GM12878 (cell line): ENCODE data around the gene OVOL1. TPM values are rescaled to one million over a fixed set of nuclear protein-coding genes. Genes with fewer than 3 reads are reported as not detected.

ENCODE experiments used
- CEBPZ ChIP-seq: fragments of 150-350 bp; IDR thresholded peaks from 2 replicates; pipeline ENCODE4 v1.6.1; 2016; ENCODE audit warnings: low read depth, low read length
- CHD2 ChIP-seq: IDR thresholded peaks from 2 replicates; pipeline ENCODE4 v1.6.1; 2011; ENCODE audit warnings: low read depth, low read length, improper control_type of control experiment, borderline replicate concordance
- E2F8 ChIP-seq: fragments of 450-650 bp; IDR thresholded peaks from 2 replicates; pipeline ENCODE4 v1.6.1; 2018; ENCODE audit warnings: mild to moderate bottlenecking, low read depth, moderate library complexity; ENCODE audit not compliant: partially characterized antibody
- ETV6 ChIP-seq, 2 experiments: fragments of 450-650 bp in 1 of 2; IDR thresholded peaks in 1 of 2; conservative IDR thresholded peaks in 1 of 2; 2 replicates each; pipeline ENCODE4 v1.6.1; 2014; ENCODE audit warnings: antibody characterized with exemption in 1 of 2, borderline replicate concordance in 1 of 2, low read depth in 1 of 2, mild to moderate bottlenecking in 1 of 2, moderate library complexity in 1 of 2
- FOS ChIP-seq: IDR thresholded peaks from 3 replicates; pipeline ENCODE4 v1.6.1; 2011; ENCODE audit warnings: borderline replicate concordance; ENCODE audit not compliant: insufficient read length; ENCODE audit errors: extremely low read depth
- GATAD2B ChIP-seq: fragments of 450-650 bp; conservative IDR thresholded peaks from 2 replicates; pipeline ENCODE4 v1.6.1; 2017; ENCODE audit warnings: low read depth, mild to moderate bottlenecking, moderate library complexity
- MLLT1 ChIP-seq: fragments of 450-650 bp; IDR thresholded peaks from 2 replicates; pipeline ENCODE4 v1.6.1; 2016; ENCODE audit warnings: mild to moderate bottlenecking
- MTA3 ChIP-seq: IDR thresholded peaks from 2 replicates; pipeline ENCODE4 v1.6.1; 2012; ENCODE audit warnings: low read length, inconsistent platforms, borderline replicate concordance
- NBN ChIP-seq: fragments of 450-650 bp; IDR thresholded peaks from 2 replicates; pipeline ENCODE4 v1.6.1; 2016
- NR2F1 ChIP-seq: fragments of 450-650 bp; conservative IDR thresholded peaks from 2 replicates; pipeline ENCODE4 v1.6.1; 2017; ENCODE audit warnings: mild to moderate bottlenecking
- RELA ChIP-seq: fragments of 450-650 bp; IDR thresholded peaks from 2 replicates; pipeline ENCODE4 v1.8.0; 2014; ENCODE audit warnings: borderline replicate concordance; ENCODE audit not compliant: partially characterized antibody
- RELB ChIP-seq: fragments of 450-650 bp; IDR thresholded peaks from 2 replicates; pipeline ENCODE4 v1.6.1; 2017; ENCODE audit warnings: low read depth, mild to moderate bottlenecking, moderate library complexity
- RUNX3 ChIP-seq: IDR thresholded peaks from 2 replicates; pipeline ENCODE4 v1.6.1; 2012; ENCODE audit warnings: low read length, inconsistent platforms
- SMAD5 ChIP-seq: IDR thresholded peaks from 2 replicates; pipeline ENCODE4 v1.6.1; 2016; ENCODE audit warnings: antibody characterized with exemption, low read depth
- SREBF1 ChIP-seq: IDR thresholded peaks from 2 replicates; pipeline ENCODE4 v1.6.1; 2012; ENCODE audit warnings: mild to moderate bottlenecking, low read length
- SRF ChIP-seq, 2 experiments: IDR thresholded peaks; 2 replicates each; pipeline ENCODE4 v1.6.1; 2011; ENCODE audit warnings: low read depth in 2 of 2, low read length in 2 of 2, mild to moderate bottlenecking in 1 of 2, moderate library complexity in 1 of 2
- STAT1 ChIP-seq: fragments of 450-650 bp; conservative IDR thresholded peaks from 2 replicates; pipeline ENCODE4 v1.6.1; 2014; ENCODE audit warnings: antibody characterized with exemption, mild to moderate bottlenecking
- TARDBP ChIP-seq: IDR thresholded peaks from 2 replicates; pipeline ENCODE4 v1.6.1; 2016; ENCODE audit warnings: borderline replicate concordance
- TCF12 ChIP-seq: IDR thresholded peaks from 2 replicates; pipeline ENCODE4 v1.6.1; 2011; ENCODE audit warnings: low read depth, mild to moderate bottlenecking, low read length
- YY1 ChIP-seq: IDR thresholded peaks from 2 replicates; pipeline ENCODE4 v1.6.1; 2011; ENCODE audit warnings: low read depth, mild to moderate bottlenecking, low read length
- ZNF274 ChIP-seq: IDR thresholded peaks from one replicate; pipeline ENCODE4 v1.8.0; 2011; ENCODE audit not compliant: insufficient read length, insufficient read depth
- polyA plus RNA-seq, 11 experiments: library from polyadenylated mRNA; depleted of rRNA in 4 of 11; unstranded in 6 of 11; stranded (reverse) in 5 of 11; fragments of >200 nt; fragmentation: Nextera tagmentation in 4 of 11; fragmentation: Illumina TruSeq in 1 of 11; extraction: Ambion mirVana in 4 of 11; extraction: Trizol in 1 of 11; gene quantifications; 1 replicate in 1 of 11; 2 replicates in 10 of 11; pipeline versions ENCODE4 v1.2.1 to v1.2.3, GENCODE V29; 2011 to 2016; ENCODE audit warnings: inconsistent platforms in 2 of 11, missing spikeins in 2 of 11, low read depth in 1 of 11
- total RNA-seq, 4 experiments: library from RNA; depleted of rRNA in 3 of 4; stranded (reverse); fragments of >200 nt in 3 of 4; fragmentation: Illumina TruSeq in 1 of 4; extraction: Trizol in 1 of 4; gene quantifications; 2 replicates each; pipeline versions ENCODE4 v1.2.1 to v1.2.3, GENCODE V29; 2013 to 2021

Gene OVOL1
- total and polyA plus RNA-seq, 10 of the 15 experiments (the other 5 are each of a cell fraction or from before 2014, with no cell fraction given), result 0.04 to 0.96 (median 0.09) TPM; not detected in 7

GRCh38 chr11:65791719-65792213, 4.9 kb downstream of the OVOL1 start (continued):
- TF ChIP-seq NBN (peak; percentile 84; the same call in 1 of the 2 replicates), TARDBP (no peak), SREBF1 (no peak), ETV6 (conservative IDR thresholded peaks at IDR 0.05 in 1 of 2, IDR thresholded peaks at IDR 0.05 in 1 of 2; ENCODE audit: borderline replicate concordance in 1 of 2, low read depth in 1 of 2) (peak in 1 of 2 experiments; percentile 61; a peak in 1 of 4 replicates), SMAD5 (no peak), NR2F1 (peak; percentile 63), YY1 (no peak), STAT1 (no peak), CEBPZ (no peak), CHD2 (peak; percentile 53; the same call in 1 of the 2 replicates), FOS (no peak), E2F8 (no peak), SRF (IDR thresholded peaks at IDR 0.05; ENCODE audit: low read depth in 2 of 2, low read length in 2 of 2) (peak; percentile 82 to 90), MTA3 (no peak), MLLT1 (peak; percentile 17; the same call in 1 of the 2 replicates), GATAD2B (peak; percentile 98), ZNF274 (no peak), TCF12 (peak; percentile 90), RUNX3 (peak; percentile 81), RELA (no peak), RELB (peak; percentile 37; the same call in 1 of the 2 replicates)
